Bronchial epithelial cell (primary cell): Measurements from ENCODE around the gene ANKRD9. TPM values are rescaled to one million over a fixed set of nuclear protein-coding genes. Genes with fewer than 3 reads are reported as not detected.
"Not testable (repeated sequence)": the region's sequence is repeated elsewhere in the genome, so short reads cannot be mapped to it uniquely, and the experiment has no call there.

Source experiments
- DNase-seq: peaks from one replicate; pipeline ENCODE4 v3.0.0-alpha.2; 2010; ENCODE audit warnings: low read depth
- FAIRE-seq: peaks from 2 replicates; lab custom pipeline; 2011; peaks lifted over from hg19 to GRCh38; lab: Jason Lieb, UNC
- H3K27me3 ChIP-seq: 2 replicates; pipeline ENCODE4 v1.5.1; 2011; ENCODE audit warnings: low read length; ENCODE audit not compliant: control insufficient read depth, insufficient read depth
- H3K36me3 ChIP-seq: 2 replicates; pipeline ENCODE4 v1.5.1; 2011; ENCODE audit warnings: low read length; ENCODE audit not compliant: control insufficient read depth, insufficient read depth
- H3K4me3 ChIP-seq: 2 replicates; pipeline ENCODE4 v1.5.1; 2011; ENCODE audit warnings: mild to moderate bottlenecking, low read depth, low read length, control low read depth
- total RNA-seq: library from RNA; depleted of rRNA; stranded (reverse); fragments of >200 nt; gene quantifications from 2 replicates; pipeline ENCODE4 v1.2.1, GENCODE V29; 2014
- TF ChIP-seq, protein P1 (sequence below): IDR thresholded peaks from 2 replicates; pipeline ENCODE4 v1.5.1; 2011; ENCODE audit warnings: mild to moderate bottlenecking, moderate library complexity, low read length, control low read depth, inconsistent platforms; ENCODE audit not compliant: insufficient read depth, severe bottlenecking

ANKRD9 gene
- total RNA-seq, 1 donor from 2014 or later: 34.8 TPM

DNA sequence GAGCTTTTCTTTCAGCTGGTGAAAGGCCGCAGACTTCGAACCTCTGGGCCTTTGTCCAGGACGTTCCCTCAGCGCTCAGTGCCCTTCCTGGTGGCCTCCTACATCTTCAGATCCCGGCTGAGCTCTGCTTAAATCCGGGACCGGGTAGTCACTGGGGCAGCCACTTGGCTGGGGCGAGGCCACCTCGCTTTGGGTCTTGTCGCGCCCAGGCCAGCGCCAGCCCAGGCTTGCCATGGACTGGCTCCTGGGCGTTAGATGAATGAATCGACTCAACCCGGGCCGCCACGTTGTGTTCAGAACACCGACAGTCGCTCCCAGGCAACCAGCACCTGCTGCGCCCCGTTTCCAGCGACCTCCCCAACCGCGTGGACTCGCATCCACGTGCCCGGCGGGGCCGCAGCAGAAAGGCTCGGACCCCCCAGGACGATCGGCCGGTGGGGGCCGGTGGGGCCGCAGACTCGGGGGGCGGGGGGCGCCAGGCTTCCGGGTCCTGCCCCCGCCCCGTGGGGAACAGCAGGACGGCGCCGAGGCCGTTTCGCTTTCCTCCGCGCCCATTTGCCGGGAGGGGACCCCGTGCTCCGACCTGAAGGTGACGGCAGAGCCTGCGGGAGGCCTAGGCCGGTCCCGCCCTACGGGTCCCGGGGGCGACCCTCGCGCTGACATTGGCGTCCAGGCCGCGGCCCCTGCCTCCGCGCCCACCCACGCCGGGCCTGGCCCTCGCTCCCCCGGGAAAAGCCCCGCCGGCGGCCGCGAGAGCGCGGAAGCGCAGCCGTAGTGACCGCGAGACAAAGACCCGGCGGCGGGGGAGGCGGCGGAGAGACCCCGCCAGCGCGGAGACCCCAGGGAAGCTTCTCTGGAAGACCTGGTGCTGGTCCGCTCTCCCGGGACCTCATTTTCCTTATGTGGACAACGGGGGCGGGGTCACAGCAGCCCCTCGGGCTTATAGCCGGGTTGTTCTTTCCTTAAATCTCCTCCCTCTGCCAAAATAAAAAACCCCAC lies 45.5 kb upstream of the ANKRD9 start:
- DNase-seq (no peak), FAIRE-seq (no peak)
- Histone ChIP-seq H3K4me3 (peak overlapping the region; percentile 43), H3K36me3 (no peaks in the 10 kb centered on the region), H3K27me3 (no peaks in the 10 kb centered on the region)
- TF ChIP-seq, protein P1, sequence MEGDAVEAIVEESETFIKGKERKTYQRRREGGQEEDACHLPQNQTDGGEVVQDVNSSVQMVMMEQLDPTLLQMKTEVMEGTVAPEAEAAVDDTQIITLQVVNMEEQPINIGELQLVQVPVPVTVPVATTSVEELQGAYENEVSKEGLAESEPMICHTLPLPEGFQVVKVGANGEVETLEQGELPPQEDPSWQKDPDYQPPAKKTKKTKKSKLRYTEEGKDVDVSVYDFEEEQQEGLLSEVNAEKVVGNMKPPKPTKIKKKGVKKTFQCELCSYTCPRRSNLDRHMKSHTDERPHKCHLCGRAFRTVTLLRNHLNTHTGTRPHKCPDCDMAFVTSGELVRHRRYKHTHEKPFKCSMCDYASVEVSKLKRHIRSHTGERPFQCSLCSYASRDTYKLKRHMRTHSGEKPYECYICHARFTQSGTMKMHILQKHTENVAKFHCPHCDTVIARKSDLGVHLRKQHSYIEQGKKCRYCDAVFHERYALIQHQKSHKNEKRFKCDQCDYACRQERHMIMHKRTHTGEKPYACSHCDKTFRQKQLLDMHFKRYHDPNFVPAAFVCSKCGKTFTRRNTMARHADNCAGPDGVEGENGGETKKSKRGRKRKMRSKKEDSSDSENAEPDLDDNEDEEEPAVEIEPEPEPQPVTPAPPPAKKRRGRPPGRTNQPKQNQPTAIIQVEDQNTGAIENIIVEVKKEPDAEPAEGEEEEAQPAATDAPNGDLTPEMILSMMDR: no peak

DNA sequence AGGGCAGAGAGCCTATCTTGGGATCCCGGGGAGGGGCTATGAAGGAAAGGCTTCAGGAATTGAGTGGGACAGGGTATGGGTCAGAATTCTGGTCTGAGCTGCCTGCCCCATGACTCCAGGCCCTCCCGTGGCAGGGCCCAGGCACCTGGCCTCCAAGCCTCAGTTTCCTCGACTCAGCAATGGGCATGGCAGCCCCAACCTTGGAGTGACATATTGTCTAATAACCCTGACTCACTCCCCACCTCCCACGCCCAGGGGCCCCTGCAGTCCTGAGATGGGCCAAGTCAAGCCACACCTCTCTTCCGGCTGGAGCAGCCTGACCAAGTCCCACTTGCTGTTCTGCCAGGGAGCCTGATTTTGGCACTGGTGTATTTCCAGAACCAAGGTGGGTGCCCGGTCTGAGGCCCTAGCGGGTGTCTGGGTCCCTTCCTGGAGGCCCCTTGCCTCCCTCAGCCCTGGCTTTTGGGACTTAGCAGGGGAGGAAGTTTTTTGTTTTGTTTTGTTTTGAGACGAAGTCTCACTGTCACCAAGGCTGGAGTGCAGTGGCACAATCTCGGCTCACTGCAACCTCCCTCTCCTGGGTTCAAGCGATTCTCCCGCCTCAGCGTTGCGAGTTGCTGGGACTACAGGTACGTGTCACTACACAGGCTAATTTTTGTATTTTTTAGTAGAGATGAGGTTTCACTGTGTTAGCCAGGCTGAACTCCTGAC lies 42.6 kb upstream of the ANKRD9 start:
- FAIRE-seq (no peak), DNase-seq (peak; percentile 81)
- Histone ChIP-seq H3K27me3 (no peaks in the 10 kb centered on the region), H3K36me3 (no peaks in the 10 kb centered on the region), H3K4me3 (peak overlapping the region; percentile 15)
- TF ChIP-seq, protein P1: no peak

DNA sequence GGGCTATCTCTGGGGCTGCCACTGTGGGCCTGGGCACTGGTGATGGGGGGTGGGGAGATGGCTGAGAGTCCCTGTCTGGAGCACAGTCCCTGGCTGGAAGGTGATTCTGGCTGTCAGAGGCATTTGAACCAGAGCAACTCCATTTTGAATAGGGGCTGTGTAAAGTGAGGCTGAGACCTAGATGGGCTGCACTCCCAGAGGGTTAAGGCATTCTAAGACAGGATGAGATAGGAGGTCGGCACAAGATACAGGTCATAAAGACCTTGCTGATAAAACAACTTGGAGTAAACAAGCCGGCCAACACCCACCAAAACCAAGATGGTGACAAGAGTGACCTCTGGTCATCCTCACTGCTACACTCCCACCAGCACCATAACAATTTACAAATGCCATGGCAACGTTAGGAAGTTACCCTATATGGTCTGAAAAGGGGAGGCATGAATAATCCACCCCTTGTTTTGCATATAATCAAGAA lies 41.4 kb upstream of the ANKRD9 start:
- DNase-seq, H3K36me3 ChIP-seq, H3K27me3 ChIP-seq, H3K4me3 ChIP-seq, FAIRE-seq: not testable (repeated sequence)

DNA sequence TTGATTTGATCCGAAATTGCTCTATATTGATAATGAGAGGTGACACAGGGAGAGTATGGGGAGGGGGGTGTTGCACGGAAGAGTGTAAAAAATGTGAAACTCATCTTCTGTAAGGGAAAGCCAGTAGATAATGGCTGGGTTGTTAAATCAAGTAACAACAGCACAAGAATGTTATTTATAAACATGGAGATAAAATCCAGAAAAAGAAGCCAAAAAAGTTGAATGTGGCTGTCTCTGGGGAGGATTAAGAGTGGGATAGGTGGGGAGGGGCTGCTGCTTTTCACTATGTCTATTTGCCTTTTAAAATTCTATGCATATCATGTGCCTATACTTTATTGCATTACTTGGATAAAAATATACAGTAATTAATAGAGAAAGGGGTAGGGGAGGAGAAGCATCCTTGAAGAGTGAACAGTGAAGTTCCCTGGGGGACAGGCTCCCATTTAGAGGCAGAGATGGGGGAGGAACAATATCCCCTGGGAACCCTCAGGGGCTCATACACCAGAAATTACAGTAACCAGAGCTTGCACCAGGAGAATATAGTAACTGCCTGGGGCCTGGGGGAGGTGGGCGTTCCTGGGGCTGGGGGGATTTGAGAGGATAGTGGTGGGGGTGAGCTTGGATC lies 39.2 kb upstream of the ANKRD9 start:
- Histone ChIP-seq H3K4me3 (no peak overlapping the region), H3K27me3 (no peaks in the 10 kb centered on the region), H3K36me3 (no peaks in the 10 kb centered on the region)
- DNase-seq (no peak), FAIRE-seq (no peak)
- TF ChIP-seq, protein P1: no peak

DNA sequence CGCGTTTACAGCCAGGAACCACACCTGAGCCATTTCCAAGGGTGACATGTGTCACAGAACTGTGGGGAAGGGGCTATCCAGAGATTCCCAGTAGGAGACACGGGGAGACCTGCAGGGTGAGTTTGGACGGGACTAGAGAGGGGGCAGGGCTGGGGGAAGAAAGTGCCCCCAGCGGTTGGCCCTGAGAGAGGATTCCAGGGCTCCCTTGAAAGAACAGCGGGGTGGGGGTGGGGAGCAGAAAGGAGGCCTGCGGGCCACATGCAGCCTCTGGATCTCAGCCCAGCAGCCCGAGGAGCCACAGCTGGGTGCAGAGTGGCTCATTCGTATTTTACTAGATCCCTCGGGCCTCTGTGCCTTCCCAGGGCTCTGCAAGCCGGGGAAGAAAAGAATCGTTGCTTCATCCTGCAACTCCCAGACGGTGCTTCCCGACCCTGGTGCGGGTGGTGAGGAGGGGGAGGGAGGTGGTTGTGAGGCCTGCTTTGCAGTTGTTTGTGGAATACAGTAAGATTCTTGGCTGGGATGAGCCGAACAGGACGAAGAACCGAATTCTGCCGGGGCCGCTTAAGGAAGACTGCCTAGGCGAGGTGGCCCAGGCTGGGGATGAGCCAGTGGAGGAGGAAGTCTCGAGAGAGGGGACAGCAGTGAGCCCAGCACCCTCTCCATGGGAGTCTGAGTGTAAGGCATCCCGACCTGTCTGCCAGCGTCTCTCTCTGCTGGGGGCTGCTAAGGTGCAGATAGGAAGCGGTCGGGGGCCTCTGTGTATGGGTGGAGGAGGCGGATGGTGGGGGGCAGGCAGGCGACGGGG lies 36.1 kb upstream of the ANKRD9 start:
- no peak for FAIRE-seq
- no peaks in the 10 kb centered on the region for H3K27me3 ChIP-seq
- H3K36me3 ChIP-seq: no peaks in the 10 kb centered on the region
- no peak overlapping the region for H3K4me3 ChIP-seq
- TF ChIP-seq, protein P1: no peak
- DNase-seq: no peak
